Measurements from ENCODE around the gene CORO2A.
"Not testable (repeated sequence)": the region's sequence is repeated elsewhere in the genome, so short reads cannot be mapped to it uniquely, and the experiment has no call there.

DNA sequence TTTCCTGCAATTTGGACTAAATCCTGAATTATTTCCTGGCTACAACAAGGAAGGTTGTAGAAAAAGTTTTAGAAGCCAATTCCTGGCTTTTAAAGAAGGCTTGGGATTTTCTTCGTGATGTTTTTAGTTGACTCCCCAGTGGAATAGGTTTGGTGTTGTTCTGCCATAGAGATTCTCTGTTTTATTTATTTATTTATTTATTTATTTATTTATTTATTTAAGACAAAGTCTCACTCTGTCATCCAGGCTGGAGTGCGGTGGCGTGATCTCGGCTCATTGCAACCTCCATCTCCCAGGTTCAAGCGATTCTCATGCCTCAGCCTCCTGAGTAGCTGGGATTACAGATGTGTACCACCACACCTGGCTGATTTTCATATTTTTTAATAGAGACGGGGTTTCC is 75.3 kb downstream of the CORO2A start:
- TF ChIP-seq, protein P1, sequence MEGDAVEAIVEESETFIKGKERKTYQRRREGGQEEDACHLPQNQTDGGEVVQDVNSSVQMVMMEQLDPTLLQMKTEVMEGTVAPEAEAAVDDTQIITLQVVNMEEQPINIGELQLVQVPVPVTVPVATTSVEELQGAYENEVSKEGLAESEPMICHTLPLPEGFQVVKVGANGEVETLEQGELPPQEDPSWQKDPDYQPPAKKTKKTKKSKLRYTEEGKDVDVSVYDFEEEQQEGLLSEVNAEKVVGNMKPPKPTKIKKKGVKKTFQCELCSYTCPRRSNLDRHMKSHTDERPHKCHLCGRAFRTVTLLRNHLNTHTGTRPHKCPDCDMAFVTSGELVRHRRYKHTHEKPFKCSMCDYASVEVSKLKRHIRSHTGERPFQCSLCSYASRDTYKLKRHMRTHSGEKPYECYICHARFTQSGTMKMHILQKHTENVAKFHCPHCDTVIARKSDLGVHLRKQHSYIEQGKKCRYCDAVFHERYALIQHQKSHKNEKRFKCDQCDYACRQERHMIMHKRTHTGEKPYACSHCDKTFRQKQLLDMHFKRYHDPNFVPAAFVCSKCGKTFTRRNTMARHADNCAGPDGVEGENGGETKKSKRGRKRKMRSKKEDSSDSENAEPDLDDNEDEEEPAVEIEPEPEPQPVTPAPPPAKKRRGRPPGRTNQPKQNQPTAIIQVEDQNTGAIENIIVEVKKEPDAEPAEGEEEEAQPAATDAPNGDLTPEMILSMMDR (IDR thresholded peaks at IDR 0.05): not testable (repeated sequence)
- not testable (repeated sequence) for TF ChIP-seq POLR2A, POLR2AphosphoS5 (IDR thresholded peaks at IDR 0.05)
